ENCODE results near the gene CCSER2.

DNA sequence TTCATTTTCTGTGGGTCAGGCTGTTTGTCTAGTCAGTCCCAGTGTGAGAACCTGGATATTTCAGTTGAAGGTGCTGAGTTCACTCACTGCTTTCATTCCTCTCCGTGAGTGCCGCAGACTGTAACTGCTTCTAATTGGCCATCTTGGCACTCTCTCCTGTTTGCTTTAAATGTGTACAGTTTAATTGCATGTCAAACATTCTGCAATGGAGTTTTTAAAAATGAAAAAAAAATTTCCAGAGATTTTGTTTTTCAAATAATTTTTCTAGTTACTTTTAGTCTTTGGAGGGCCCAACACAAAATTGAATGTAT is 87.8 kb downstream of the CCSER2 start:
- TF ChIP-seq POLR2A (IDR thresholded peaks at IDR 0.05) (no peak), CTCF (IDR thresholded peaks at IDR 0.05) (no peak)

Measured in esophagus squamous epithelium (tissue), 4 donors.